Motor neuron (in vitro differentiated cells): ENCODE data around the gene GRK5. TPM values are rescaled to one million over a fixed set of nuclear protein-coding genes. Genes with fewer than 3 reads are reported as not detected.
"Not testable (repeated sequence)": the region's sequence is repeated elsewhere in the genome, so short reads cannot be mapped to it uniquely, and the experiment has no call there.

Source experiments
- ATAC-seq, 8 experiments: fragments of 200-7000 bp; cut with Tn5 transposase; replicated peaks in 6 of 8; 2 replicates each; pipeline ENCODE4 v1.8.0; 2021; ENCODE audit warnings: mild to moderate bottlenecking in 8 of 8, moderate library complexity in 8 of 8
- H3K27ac ChIP-seq, 2 donors: fragments of 250-450 bp; sonication (Bioruptor Pico); 2 replicates each; pipeline ENCODE4 v1.9.0; 2021; ENCODE audit warnings: antibody characterized with exemption in 2 of 2, mild to moderate bottlenecking in 2 of 2, moderate library complexity in 1 of 2
- H3K4me1 ChIP-seq, 2 donors: fragments of 250-450 bp; sonication (Bioruptor Pico); replicated peaks in 1 of 2; 2 replicates each; pipeline ENCODE4 v1.6.1; 2021; ENCODE audit warnings: antibody characterized with exemption in 2 of 2, mild to moderate bottlenecking in 2 of 2, moderate library complexity in 1 of 2
- H3K4me3 ChIP-seq, 5 donors: fragments of 250-450 bp; sonication (Bioruptor Pico); 2 replicates each; pipeline ENCODE4 v1.9.0; 2021; ENCODE audit warnings: antibody characterized with exemption in 5 of 5, mild to moderate bottlenecking in 5 of 5, moderate library complexity in 4 of 5
- WGBS, 10 experiments: fragments of 450-650 bp; shearing (Covaris generic); methylation state at CpG; one replicate each; pipeline ENCODE4 v1.0.0; 2022; 5-methylcytosine and 5-hydroxymethylcytosine counted together
- in situ Hi-C, 9 experiments: fragments of 400-800 bp; cut with MboI; loops; one replicate each; pipeline ENCODE4 v1.15.0; 2021; ENCODE audit warnings: low sequenced_read_pairs in 9 of 9, low pct_unique_long_range_greater_than_20kb in 2 of 9; ENCODE audit not compliant: unreplicated experiment in 9 of 9
- total RNA-seq, 8 experiments: library from RNA; unstranded; fragments of 300-600 nt; gene quantifications; 2 replicates each; pipeline versions ENCODE4 v1.2.3 to v1.2.4, GENCODE V29; 2022

Gene GRK5
- total RNA-seq, 8 experiments from 2014 or later = 4.0 to 27.2 (median 11.1) TPM

DNA sequence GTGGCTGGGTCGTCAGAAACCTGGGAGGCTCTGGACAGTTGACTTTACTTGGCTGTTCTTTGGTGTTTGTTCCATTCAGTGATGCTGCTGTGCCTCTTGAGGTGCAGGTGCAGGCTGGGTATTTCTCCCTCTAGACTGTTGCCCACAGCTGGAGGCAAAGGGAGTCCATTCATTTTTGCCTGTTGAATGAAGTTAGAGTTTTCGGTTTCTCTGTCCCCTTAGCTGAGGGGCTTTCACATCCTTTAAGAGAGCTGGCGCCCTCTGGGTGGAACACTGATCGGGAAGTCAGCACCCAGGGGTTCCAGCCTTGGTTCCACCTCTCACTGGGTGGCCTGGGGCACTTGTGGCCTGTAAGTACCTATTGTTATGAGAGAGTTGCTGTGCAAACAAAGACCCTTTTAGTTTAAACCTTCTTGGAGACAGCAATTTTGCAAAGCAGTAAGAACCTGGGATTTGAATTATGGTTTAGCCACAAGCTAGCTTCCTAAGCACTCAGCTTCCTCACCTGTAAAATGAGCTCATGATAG lies 67.2 kb downstream of the GRK5 start:
- H3K27ac ChIP-seq = no peak overlapping the region
- no peak overlapping the region for H3K4me3 ChIP-seq
- ATAC-seq = no peak
- WGBS, 10 experiments = 67 to 100% (median 86%) methylated on average over 1 to 3 of the region's 4 CpGs; no CpG with 5 or more reads in 4 of the 10 experiments
- in situ Hi-C loops = no loop called here
- H3K4me1 ChIP-seq = peaks cover 0 to 6% of the 10 kb centered on the region in 2 donors

DNA sequence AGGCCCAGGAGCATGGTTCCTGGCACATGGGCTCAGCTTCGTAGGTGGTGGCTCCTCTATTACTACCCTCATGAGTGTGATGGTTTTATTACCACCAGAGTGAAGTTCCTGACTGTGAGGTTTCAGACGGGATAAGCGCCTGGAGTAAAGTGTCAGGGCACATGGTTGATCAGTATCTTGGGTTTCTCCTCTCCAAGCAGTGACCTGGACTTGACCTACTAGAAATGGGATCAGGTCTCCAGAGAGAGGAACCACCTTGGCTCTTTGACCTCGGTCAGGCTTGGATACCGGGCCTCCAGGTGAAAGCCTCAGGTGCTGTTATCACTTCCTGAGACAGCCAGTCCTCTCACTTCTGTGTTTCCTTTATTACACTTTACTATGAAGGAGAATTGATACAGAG lies 67.7 kb downstream of the GRK5 start:
- in situ Hi-C loops = no loop called here
- no peak overlapping the region for H3K27ac ChIP-seq
- H3K4me3 ChIP-seq = no peak overlapping the region
- WGBS, 10 experiments = 48 to 80% (median 76%) methylated on average over 2 to 4 of the region's 5 CpGs; no CpG with 5 or more reads in 6 of the 10 experiments
- no peak for ATAC-seq
- peaks cover 0 to 6% of the 10 kb centered on the region in 2 donors for H3K4me1 ChIP-seq

DNA sequence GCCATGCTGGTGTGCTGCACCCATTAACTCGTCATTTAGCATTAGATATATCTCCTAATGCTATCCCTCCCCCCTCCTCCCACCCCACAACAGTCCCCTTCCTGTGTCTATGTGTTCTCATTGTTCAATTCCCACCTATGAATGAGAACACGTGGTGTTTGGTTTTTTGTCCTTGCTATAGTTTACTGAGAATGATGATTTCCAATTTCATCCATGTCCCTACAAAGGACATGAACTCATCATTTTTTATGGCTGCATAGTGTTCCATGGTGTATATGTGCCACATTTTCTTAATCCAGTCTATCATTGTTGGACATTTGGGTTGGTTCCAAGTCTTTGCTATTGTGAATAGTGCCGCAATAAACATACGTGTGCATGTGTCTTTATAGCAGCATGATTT lies 68.8 kb downstream of the GRK5 start:
- in situ Hi-C loops, H3K4me1 ChIP-seq, ATAC-seq, H3K27ac ChIP-seq, H3K4me3 ChIP-seq: not testable (repeated sequence)
- no CpG with 5 or more reads among the region's 4 CpGs for WGBS, 10 experiments

DNA sequence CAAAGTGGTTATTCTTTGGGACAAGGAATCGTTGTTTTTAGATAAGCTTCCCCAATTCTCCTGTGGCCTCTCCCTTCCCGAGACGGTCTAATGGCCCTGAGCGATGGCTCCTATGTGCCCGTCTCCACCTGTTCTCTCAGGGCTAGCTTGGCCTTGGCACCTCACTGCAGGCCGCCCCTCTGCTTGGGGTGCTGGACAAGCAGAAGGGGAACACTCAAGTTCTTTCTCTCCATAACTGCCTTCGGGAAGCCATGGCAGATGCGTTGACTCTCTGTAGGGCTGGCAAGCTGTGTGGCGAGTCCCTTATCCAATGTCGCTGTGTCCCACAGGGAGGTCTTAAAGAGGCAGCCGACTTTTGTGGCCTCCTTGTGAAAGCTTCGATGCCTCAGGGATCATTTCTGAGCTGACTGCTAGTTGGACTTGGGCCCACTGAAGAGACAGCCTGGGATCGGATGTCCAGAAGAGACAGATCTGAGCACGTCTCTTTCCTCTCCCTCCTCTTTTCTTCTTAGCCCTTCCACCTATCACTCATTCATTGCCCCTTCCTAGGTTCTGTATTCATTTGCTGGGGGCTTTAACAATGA lies 70.8 kb downstream of the GRK5 start:
- in situ Hi-C loops = no loop called here
- Histone ChIP-seq H3K27ac (no peak overlapping the region), H3K4me3 (no peak overlapping the region), H3K4me1 (peaks cover 0 to 4% of the 10 kb centered on the region in 2 donors)
- WGBS, 10 experiments = 81 to 100% (median 96%) methylated on average over 2 to 8 of the region's 14 CpGs; no CpG with 5 or more reads in 4 of the 10 experiments
- ATAC-seq = no peak

DNA sequence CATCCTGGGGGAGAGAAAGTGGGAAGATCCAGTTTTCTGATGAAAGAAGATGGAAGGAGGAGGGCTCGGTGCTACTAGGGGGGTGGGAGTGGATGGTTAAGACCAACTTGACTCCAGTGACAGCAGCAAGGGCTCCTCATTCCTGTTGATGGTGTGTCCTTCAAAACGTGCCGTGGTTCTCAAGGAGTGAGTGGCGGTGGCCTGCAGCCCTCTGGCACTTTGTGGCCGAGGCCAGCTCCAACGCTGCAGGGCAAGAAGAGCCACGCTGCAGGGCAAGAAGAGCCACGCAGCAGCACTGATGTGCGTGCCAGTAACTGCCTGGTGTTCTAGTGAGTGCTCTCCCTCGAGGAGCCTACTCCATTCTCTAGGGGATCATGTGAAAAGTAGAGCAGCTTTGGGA lies 72.1 kb downstream of the GRK5 start:
- Histone ChIP-seq H3K4me1 (peaks cover 0 to 4% of the 10 kb centered on the region in 2 donors), H3K4me3 (no peak overlapping the region), H3K27ac (no peak overlapping the region)
- in situ Hi-C loops = no loop called here
- ATAC-seq = no peak
- 65 to 83% methylated on average over 4 to 5 of the region's 10 CpGs; no CpG with 5 or more reads in 8 of the 10 experiments for WGBS, 10 experiments

DNA sequence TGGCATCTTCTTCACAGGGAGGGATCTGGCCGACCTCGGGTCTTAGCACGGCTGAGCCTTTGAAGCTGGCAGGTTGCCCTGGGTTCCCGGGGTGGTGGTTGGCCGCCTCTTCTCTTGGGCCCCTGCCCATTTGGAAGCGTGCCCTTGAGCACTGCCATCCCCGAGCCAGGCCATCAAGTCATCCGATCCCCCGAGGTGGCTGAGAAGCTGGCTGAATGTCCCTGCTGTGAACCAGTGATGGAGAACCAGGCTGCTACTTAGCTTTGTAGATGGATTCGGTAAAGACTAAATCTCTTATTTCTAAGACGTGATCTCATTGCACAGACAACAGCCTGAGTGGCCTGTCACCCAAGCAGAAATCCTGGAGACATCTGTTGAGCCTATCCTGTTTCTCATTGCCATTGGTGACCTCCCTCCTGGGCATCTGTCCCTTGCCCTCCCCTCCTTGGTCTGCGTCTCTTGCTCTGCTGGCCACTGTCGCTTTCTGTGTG lies 74.3 kb downstream of the GRK5 start:
- in situ Hi-C loops = no loop called here
- Histone ChIP-seq H3K4me1 (no peaks in the 10 kb centered on the region), H3K4me3 (no peak overlapping the region), H3K27ac (no peak overlapping the region)
- ATAC-seq = peak in 1 of 8 experiments; percentile 74
- 20 to 100% (median 73%) methylated on average over 1 to 7 of the region's 13 CpGs; no CpG with 5 or more reads in 5 of the 10 experiments for WGBS, 10 experiments

DNA sequence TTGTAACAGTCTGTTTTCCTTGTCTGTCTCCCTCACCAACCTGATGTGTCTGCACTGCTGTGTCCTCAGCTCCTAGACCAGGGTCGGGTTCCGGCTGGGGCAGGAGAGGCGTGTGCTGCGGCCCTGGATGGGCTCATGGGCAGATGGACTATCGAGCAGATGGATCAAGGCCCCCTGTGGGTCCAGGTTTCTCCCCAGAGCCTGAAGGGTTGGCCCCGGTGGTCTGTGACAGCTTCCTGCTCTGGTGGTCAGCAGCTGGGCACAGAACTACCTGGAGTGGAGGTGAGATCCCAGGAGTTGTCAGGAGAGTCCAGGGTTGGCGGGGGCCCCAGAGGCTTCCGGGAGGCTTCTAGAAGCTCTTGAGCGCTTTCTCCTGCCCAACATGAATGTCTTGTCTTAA lies 75.1 kb downstream of the GRK5 start:
- H3K4me3 ChIP-seq = no peak overlapping the region
- in situ Hi-C loops = no loop called here
- H3K27ac ChIP-seq = no peak overlapping the region
- 60 to 100% (median 92%) methylated on average over 1 to 5 of the region's 9 CpGs; no CpG with 5 or more reads in 5 of the 10 experiments for WGBS, 10 experiments
- H3K4me1 ChIP-seq = no peaks in the 10 kb centered on the region
- no peak for ATAC-seq

DNA sequence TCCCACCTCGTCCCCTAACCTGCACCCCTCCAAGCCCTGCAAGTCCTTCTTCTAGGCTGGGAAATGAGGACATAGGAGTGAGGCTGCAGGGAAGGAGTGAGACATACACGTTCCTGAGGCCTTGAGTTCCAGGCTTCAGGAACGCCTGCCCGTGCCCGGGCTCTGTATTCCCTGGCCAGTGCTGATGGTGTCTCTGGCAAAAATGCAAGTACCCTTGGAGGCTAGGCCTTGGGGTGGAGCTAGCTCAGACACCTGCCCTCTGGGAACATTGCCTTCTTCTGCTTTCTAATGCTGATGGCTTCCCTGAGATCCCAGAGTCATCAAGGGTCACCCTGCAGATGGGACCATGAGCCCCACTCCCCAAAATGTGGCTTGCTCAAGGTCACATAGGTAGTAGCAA lies 76.0 kb downstream of the GRK5 start:
- Histone ChIP-seq H3K4me1 (no peaks in the 10 kb centered on the region), H3K27ac (no peak overlapping the region), H3K4me3 (no peak overlapping the region)
- ATAC-seq = no peak
- in situ Hi-C loops = no loop called here
- 100% methylated on average over 1 of the region's 5 CpGs; no CpG with 5 or more reads in 9 of the 10 experiments for WGBS, 10 experiments

DNA sequence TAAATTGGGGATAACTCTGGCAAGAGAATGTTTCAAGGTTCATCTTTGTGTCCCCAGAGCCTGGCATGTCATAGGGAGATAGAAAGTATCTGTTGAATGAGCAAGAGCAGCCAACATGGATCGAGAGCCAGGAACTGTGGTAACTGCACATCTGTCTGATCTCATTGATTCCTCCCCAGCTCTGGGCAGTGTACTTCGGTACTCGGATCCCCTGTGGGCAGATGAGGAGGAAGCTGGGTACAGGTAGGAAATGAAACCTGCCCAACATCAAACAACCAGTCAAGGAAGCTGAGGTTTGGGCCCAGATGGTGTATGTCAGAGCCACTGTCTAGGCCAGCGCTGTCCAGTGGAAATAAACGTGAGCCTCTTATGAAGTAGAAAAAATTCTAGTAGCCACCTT lies 76.4 kb downstream of the GRK5 start:
- in situ Hi-C loops = no loop called here
- Histone ChIP-seq H3K4me3 (no peak overlapping the region), H3K27ac (no peak overlapping the region), H3K4me1 (no peaks in the 10 kb centered on the region)
- 52 to 100% (median 80%) methylated on average over 1 to 5 of the region's 5 CpGs; no CpG with 5 or more reads in 2 of the 10 experiments for WGBS, 10 experiments
- no peak for ATAC-seq

DNA sequence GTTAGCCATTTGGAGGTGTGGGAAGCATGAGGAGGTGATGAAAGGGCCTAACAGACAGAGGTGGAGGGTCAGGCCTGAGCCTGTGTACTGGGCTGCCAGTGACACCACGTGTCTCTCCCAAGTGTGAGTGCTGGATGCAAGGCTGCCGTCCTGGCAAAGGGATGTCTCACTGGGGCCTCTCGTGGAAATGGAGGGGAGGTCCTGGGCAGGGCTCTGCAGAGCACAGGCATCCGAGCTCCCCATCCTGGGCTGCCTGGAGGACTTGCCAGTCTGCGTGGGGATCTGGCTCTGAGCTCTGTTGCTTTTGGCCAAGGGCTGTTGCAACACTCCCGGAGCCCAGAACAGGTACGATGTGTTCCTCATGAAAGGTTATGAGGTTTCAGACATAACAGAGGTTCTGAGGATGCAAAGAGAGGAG lies 77.3 kb downstream of the GRK5 start:
- in situ Hi-C loops = no loop called here
- H3K4me3 ChIP-seq = no peak overlapping the region
- no peaks in the 10 kb centered on the region for H3K4me1 ChIP-seq
- H3K27ac ChIP-seq = no peak overlapping the region
- WGBS, 10 experiments = 80 to 100% (median 100%) methylated on average over 1 to 3 of the region's 7 CpGs; no CpG with 5 or more reads in 6 of the 10 experiments
- no peak for ATAC-seq

DNA sequence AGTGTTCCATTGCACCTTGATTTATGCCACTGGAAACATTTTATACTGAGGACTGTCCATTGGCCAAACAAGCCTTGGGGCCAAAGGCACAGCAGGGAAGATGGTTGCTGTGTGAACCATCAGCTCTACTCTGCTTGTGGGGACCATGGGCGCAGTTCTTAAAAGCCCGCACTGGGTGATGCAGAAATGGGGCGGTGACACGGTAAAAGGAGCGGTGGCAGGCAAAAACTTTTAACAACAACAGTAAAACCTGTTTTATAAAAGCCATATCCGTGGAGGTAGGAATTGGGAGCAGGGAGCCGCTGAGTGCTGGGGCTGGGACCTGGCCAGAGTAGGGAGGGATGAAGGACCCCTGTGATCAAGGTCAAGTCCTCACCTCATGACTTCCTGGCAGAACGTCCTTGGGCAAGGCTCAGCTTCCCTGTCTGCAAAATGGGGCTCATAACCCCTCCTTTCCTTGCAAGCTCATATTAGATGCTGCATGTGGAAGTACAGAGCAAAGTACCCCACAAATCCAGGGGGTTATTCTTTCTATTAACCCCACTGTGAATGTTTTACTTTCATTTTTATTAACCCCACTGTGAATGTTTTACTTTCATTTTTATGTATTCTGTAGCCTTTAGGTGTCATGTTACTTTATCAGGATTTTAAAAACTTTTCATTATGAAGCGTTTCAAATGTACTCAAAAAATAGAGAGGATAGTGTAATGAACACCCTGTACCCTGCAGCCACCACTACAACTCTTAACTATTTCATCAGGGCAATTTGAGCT lies 78.3 kb downstream of the GRK5 start:
- WGBS, 10 experiments = 51 to 100% (median 89%) methylated on average over 1 to 9 of the region's 9 CpGs
- Histone ChIP-seq H3K4me3 (no peak overlapping the region), H3K27ac (no peak overlapping the region), H3K4me1 (no peaks in the 10 kb centered on the region)
- no peak for ATAC-seq
- in situ Hi-C loops = no loop called here

DNA sequence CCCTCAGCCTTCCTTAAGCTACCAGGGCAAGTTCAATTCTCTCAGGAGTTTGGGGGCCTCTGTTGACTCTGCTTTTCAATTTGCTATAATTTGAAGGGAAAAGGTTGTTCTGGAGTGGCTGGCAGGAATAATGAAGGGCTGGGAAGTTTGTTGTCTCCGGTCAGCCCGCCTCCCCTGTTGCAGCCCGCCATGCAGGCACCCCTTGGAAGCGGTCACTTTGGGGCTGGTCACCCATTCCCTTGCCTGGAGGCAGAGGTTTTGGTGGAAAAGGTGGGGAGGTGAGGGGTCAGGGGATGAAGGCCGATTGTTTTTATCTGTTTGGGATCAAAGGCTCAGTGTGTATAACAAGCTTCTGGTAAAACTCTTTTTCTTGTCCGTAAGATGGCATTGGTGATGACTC lies 79.1 kb downstream of the GRK5 start:
- in situ Hi-C loops = no loop called here
- H3K4me3 ChIP-seq = no peak overlapping the region
- no peak for ATAC-seq
- no peaks in the 10 kb centered on the region for H3K4me1 ChIP-seq
- no peak overlapping the region for H3K27ac ChIP-seq
- 60 to 100% (median 100%) methylated on average over 1 to 5 of the region's 6 CpGs; no CpG with 5 or more reads in 2 of the 10 experiments for WGBS, 10 experiments

DNA sequence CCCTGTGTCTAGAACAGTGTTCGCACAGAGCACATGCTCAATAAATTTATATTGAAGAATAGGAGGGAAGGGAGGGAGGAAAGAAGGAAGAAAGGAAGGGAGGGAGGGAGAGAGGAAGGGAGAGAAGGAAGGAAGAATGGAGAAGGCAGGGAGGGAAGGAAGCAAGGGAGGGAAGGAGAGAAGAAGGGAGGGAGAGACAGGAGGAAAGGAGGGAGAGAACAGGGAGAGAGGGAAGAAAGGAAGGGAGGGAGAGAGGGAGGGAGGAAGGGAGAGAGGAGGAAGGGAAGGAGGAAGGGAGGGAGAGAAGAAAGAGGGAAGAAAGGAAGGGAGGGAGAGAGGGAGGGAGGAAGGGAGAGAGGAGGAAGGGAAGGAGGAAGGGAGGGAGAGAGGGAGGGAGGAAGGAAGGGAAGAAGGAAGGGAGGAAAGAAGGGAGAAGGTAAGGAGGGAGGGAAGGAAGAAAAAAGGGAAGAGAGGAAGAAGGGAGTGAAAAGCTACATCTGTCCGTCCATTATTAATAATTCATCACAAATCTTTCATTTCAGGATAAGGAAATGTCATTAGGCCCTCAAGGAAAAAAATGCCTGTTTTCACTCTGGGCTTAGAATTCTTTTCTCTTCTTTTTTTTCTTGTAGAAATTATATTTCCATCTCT lies 79.7 kb downstream of the GRK5 start:
- WGBS, 10 experiments = 94 to 100% (median 100%) methylated on average over 1 to 2 of the region's 2 CpGs; no CpG with 5 or more reads in 5 of the 10 experiments
- no peak for ATAC-seq
- H3K4me3 ChIP-seq = no peak overlapping the region
- no peak overlapping the region for H3K27ac ChIP-seq
- in situ Hi-C loops = no loop called here
- H3K4me1 ChIP-seq = no peaks in the 10 kb centered on the region
